GM18498 (cell line): Measurements from ENCODE around the gene S100B.
"Not testable (repeated sequence)": the region's sequence is repeated elsewhere in the genome, so short reads cannot be mapped to it uniquely, and the experiment has no call there.

Experiments used
- ATAC-seq: cut with Tn5 transposase; IDR thresholded peaks from one replicate; pipeline ENCODE4 v1.9.1; 2021; ENCODE audit warnings: mild to moderate bottlenecking, moderate library complexity; ENCODE audit not compliant: unreplicated experiment

Gene S100B

GRCh38 chr21:46604329-46604974, 430 bp downstream of the S100B start:
- no peak for ATAC-seq

GRCh38 chr21:46603228-46603627, 1.7 kb downstream of the S100B start:
- no peak for ATAC-seq

GRCh38 chr21:46600978-46601377, 3.9 kb downstream of the S100B start:
- no peak for ATAC-seq

- no peak for ATAC-seq
These were observed 4.6 kb downstream of the S100B start for GRCh38 chr21:46600305-46600704.

- ATAC-seq = no peak
These were observed 6.0 kb downstream of the S100B start for GRCh38 chr21:46598581-46599572.

- ATAC-seq = no peak
These were observed 7.0 kb downstream of the S100B start for GRCh38 chr21:46597896-46598343.

GRCh38 chr21:46597031-46597430, 7.9 kb downstream of the S100B start:
- ATAC-seq = no peak

- no peak for ATAC-seq
These were observed 8.7 kb downstream of the S100B start for GRCh38 chr21:46596201-46596600.

- no peak for ATAC-seq
These were observed 10.6 kb downstream of the S100B start for GRCh38 chr21:46594276-46594675.

GRCh38 chr21:46585191-46585953, 19.5 kb downstream of the S100B start:
- no peak for ATAC-seq

- ATAC-seq = no peak
These were observed 23.0 kb downstream of the S100B start for GRCh38 chr21:46581780-46582307.

GRCh38 chr21:46579394-46579793, 25.5 kb downstream of the S100B start:
- ATAC-seq = not testable (repeated sequence)

GRCh38 chr21:46577786-46578185, 27.1 kb downstream of the S100B start:
- ATAC-seq = not testable (repeated sequence)

- no peak for ATAC-seq
These were observed 32.0 kb downstream of the S100B start for GRCh38 chr21:46572850-46573249.

- ATAC-seq = no peak
These were observed 34.3 kb downstream of the S100B start for GRCh38 chr21:46570631-46571030.

- ATAC-seq = no peak
These were observed 34.8 kb downstream of the S100B start for GRCh38 chr21:46570119-46570518.

- ATAC-seq = no peak
These were observed 35.8 kb downstream of the S100B start for GRCh38 chr21:46569081-46569480.

- no peak for ATAC-seq
These were observed 36.3 kb downstream of the S100B start for GRCh38 chr21:46568562-46568961.

GRCh38 chr21:46567348-46567747, 37.5 kb downstream of the S100B start:
- ATAC-seq = no peak

- no peak for ATAC-seq
These were observed 40.5 kb downstream of the S100B start for GRCh38 chr21:46564391-46564790.
